KMS-11 (cell line): ENCODE data around the gene SACM1L.

Experiments
- H2AFZ ChIP-seq: fragments of 200-600 bp; sonication (generic); 2 replicates; pipeline ENCODE4 v1.6.1; 2016; ENCODE audit warnings: antibody characterized with exemption, mixed run types, low read depth
- H3K27ac ChIP-seq: fragments of 200-600 bp; sonication (generic); 2 replicates; pipeline ENCODE4 v1.6.1; 2016; ENCODE audit warnings: mild to moderate bottlenecking, mixed run types
- H3K27me3 ChIP-seq: fragments of 200-600 bp; sonication (generic); 2 replicates; pipeline ENCODE4 v1.6.1; 2017; ENCODE audit warnings: mild to moderate bottlenecking, low read depth, mixed run types, moderate library complexity; ENCODE audit not compliant: insufficient read depth
- H3K36me3 ChIP-seq: fragments of 200-600 bp; sonication (generic); 2 replicates; pipeline ENCODE4 v1.6.1; 2017; ENCODE audit warnings: mild to moderate bottlenecking, mixed run types; ENCODE audit not compliant: insufficient read depth
- H3K4me1 ChIP-seq: fragments of 200-600 bp; sonication (generic); 2 replicates; pipeline ENCODE4 v1.6.1; 2016; ENCODE audit warnings: mild to moderate bottlenecking, low read depth, mixed run types; ENCODE audit not compliant: poor library complexity, severe bottlenecking
- H3K4me2 ChIP-seq: fragments of 200-600 bp; sonication (generic); 2 replicates; pipeline ENCODE4 v1.7.0; 2016; ENCODE audit warnings: mild to moderate bottlenecking, mixed run types
- H3K4me3 ChIP-seq: fragments of 200-600 bp; sonication (generic); IDR thresholded peaks from 2 replicates; pipeline ENCODE4 v1.6.1; 2017; ENCODE audit warnings: low read depth, low read length, mixed read lengths; ENCODE audit not compliant: insufficient read depth
- H3K79me2 ChIP-seq: fragments of 200-600 bp; sonication (generic); 2 replicates; pipeline ENCODE4 v1.6.1; 2016; ENCODE audit warnings: low read depth, mixed run types; ENCODE audit not compliant: insufficient read depth
- H3K9ac ChIP-seq: fragments of 200-600 bp; sonication (generic); 2 replicates; pipeline ENCODE4 v1.6.1; 2016; ENCODE audit warnings: mild to moderate bottlenecking, mixed run types
- H4K20me1 ChIP-seq: fragments of 200-600 bp; sonication (generic); 2 replicates; pipeline ENCODE4 v1.6.1; 2016; ENCODE audit warnings: mild to moderate bottlenecking, mixed run types; ENCODE audit not compliant: insufficient read depth
- TF ChIP-seq, protein P1 (sequence below): fragments of 200-600 bp; sonication (generic); conservative IDR thresholded peaks from 2 replicates; pipeline ENCODE4 v1.6.1; 2017; ENCODE audit warnings: low read depth, mild to moderate bottlenecking, antibody characterized with exemption, low read length, moderate library complexity, mixed read lengths

The SACM1L gene

DNA sequence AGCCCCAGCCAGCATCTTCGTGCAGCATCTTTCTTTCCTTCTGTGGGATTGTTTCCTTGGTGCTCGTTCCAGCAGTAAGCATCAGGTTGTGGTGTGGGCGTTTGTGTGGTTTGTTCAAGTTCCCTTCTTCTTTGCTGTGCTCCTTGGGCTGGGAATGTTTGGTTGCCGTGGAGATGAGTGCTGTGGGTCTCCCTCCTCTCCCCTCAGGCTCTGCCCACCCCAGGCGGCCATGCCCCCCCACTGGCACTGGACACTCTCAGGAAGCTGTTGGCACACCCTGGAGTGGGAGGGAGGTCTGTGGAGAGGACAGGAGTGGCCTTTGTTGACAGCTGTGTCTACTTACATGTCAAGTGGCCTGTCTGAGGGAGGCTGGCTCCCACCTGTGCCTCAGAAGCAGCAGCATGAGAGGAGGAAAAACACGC lies 46.5 kb upstream of the SACM1L start:
- Histone ChIP-seq H4K20me1 (0 out of 2 replicates have a peak, but pooled peaks cover 12% of the 10 kb centered on the region), H2AFZ (no peak overlapping the region), H3K27me3 (no peaks in the 10 kb centered on the region), H3K4me1 (peaks cover 15% of the 10 kb centered on the region), H3K4me3 (no peak overlapping the region), H3K79me2 (peaks cover 64% of the 10 kb centered on the region; the same call in 1 of the 2 replicates), H3K4me2 (no peak overlapping the region), H3K9ac (no peak overlapping the region), H3K27ac (no peak overlapping the region), H3K36me3 (no peaks in the 10 kb centered on the region)
- TF ChIP-seq, protein P1, sequence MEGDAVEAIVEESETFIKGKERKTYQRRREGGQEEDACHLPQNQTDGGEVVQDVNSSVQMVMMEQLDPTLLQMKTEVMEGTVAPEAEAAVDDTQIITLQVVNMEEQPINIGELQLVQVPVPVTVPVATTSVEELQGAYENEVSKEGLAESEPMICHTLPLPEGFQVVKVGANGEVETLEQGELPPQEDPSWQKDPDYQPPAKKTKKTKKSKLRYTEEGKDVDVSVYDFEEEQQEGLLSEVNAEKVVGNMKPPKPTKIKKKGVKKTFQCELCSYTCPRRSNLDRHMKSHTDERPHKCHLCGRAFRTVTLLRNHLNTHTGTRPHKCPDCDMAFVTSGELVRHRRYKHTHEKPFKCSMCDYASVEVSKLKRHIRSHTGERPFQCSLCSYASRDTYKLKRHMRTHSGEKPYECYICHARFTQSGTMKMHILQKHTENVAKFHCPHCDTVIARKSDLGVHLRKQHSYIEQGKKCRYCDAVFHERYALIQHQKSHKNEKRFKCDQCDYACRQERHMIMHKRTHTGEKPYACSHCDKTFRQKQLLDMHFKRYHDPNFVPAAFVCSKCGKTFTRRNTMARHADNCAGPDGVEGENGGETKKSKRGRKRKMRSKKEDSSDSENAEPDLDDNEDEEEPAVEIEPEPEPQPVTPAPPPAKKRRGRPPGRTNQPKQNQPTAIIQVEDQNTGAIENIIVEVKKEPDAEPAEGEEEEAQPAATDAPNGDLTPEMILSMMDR = no peak

- H3K9ac ChIP-seq = no peak overlapping the region
- H3K4me1 ChIP-seq = peaks cover 8% of the 10 kb centered on the region
- H2AFZ ChIP-seq = no peak overlapping the region
- H3K4me2 ChIP-seq = no peak overlapping the region
- TF ChIP-seq, protein P1 = no peak
- H4K20me1 ChIP-seq = 0 out of 2 replicates have a peak, but pooled peaks cover 12% of the 10 kb centered on the region
- H3K27ac ChIP-seq = no peak overlapping the region
- peaks cover 68% of the 10 kb centered on the region for H3K79me2 ChIP-seq
- no peak overlapping the region for H3K4me3 ChIP-seq
- H3K27me3 ChIP-seq = no peaks in the 10 kb centered on the region
- no peaks in the 10 kb centered on the region for H3K36me3 ChIP-seq
These were observed 45.0 kb upstream of the SACM1L start for GRCh38 chr3:45644063-45644790.

DNA sequence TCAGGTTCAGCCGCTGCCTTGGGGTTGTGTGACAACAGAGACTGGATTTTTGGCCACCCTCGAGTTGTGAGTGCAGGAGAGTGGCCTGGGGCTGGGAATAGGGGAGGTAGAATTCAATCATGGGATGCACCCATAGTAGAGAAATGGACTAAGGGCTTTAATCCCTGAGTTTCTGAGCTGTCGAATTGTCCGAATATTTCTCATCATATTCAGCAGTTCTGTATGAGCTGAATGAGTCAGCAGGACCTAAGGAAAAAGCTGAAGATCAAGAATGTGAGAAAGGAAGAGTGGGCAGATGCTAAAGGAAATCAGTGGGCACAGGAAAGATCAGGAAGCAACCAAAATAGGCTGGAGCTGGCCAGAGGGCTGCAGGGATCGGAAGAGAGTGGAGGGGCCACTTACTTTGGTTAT lies 44.4 kb upstream of the SACM1L start:
- Histone ChIP-seq H2AFZ (no peak overlapping the region), H3K36me3 (no peaks in the 10 kb centered on the region), H3K9ac (no peak overlapping the region), H3K79me2 (peaks cover 63% of the 10 kb centered on the region), H3K27me3 (no peaks in the 10 kb centered on the region), H4K20me1 (0 out of 2 replicates have a peak, but pooled peaks cover 12% of the 10 kb centered on the region), H3K4me2 (no peak overlapping the region), H3K4me1 (peaks cover 6% of the 10 kb centered on the region), H3K27ac (no peak overlapping the region), H3K4me3 (no peak overlapping the region)
- TF ChIP-seq, protein P1 = no peak

DNA sequence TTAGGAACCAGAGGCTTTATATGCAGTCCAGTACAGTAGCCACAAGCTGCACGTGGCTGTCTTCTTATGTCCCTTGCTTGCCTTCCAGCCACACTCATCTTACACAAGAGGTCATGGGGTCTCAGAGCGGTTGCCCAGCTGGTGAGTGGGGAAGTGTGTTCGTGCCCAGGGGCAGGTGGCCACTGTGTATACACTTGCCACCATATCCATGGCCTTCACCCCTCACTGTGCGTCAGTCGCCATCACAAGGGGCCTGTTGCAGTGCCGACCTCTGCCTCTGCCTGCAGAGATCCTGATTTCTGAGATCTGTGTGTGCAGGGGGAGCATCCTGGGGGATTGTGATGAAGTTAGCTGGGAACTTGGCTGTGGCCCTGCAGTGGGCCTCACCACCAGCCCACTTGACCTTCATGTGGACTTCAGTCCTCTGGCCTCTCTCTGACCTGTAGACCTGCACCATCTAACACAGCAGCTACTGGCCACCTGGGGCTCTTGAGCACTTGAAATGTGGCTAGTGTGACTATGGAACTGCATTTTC lies 43.1 kb upstream of the SACM1L start:
- peaks cover 6% of the 10 kb centered on the region for H3K4me1 ChIP-seq
- H3K4me3 ChIP-seq = no peak overlapping the region
- H3K4me2 ChIP-seq = no peak overlapping the region
- TF ChIP-seq, protein P1 = no peak
- no peak overlapping the region for H3K9ac ChIP-seq
- H2AFZ ChIP-seq = no peak overlapping the region
- H3K27ac ChIP-seq = no peak overlapping the region
- no peaks in the 10 kb centered on the region for H3K36me3 ChIP-seq
- 0 out of 2 replicates have a peak, but pooled peaks cover 8% of the 10 kb centered on the region for H4K20me1 ChIP-seq
- H3K27me3 ChIP-seq = no peaks in the 10 kb centered on the region
- H3K79me2 ChIP-seq = peaks cover 60% of the 10 kb centered on the region
